ENCODE results near the gene PDE3A.

PDE3A gene

DNA sequence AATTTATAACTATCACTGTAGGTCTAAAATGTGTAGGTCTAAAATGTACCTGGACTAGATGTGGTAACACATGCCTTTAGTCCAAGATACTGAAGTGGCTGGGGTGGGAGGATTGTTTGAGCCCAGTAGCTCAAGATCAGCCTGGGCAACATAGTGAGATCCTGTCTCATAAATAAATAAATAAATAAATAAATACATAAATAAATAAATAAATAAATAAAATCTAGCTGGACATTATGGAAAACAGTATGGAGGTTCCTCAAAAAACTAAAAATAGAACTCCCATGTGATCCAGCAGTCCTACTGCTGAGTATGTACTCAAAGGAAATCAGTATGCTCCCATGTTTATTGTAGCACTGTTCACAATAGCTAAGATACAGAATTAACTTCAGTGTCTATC is 24.0 kb downstream of the PDE3A start:
- no peaks in the 10 kb centered on the region for H3K36me3 ChIP-seq (ENCODE audit: low read depth)
- H3K4me1 ChIP-seq (ENCODE audit: insufficient read depth, poor library complexity, severe bottlenecking) = no peaks in the 10 kb centered on the region
- H3K27me3 ChIP-seq (ENCODE audit: insufficient read depth, poor library complexity, severe bottlenecking) = no peaks in the 10 kb centered on the region
- H3K27ac ChIP-seq (ENCODE audit: poor library complexity, severe bottlenecking) = no peak overlapping the region
- DNase-seq (ENCODE audit: low spot score) = no peak
- no peaks in the 10 kb centered on the region for H3K9me3 ChIP-seq (ENCODE audit: severe bottlenecking)
- no peak overlapping the region for H3K4me3 ChIP-seq (ENCODE audit: severe bottlenecking)
- no peak for ATAC-seq (ENCODE audit: low read depth)
- no peak for TF ChIP-seq CTCF (IDR thresholded peaks at IDR 0.05; ENCODE audit: poor library complexity, severe bottlenecking)

DNA sequence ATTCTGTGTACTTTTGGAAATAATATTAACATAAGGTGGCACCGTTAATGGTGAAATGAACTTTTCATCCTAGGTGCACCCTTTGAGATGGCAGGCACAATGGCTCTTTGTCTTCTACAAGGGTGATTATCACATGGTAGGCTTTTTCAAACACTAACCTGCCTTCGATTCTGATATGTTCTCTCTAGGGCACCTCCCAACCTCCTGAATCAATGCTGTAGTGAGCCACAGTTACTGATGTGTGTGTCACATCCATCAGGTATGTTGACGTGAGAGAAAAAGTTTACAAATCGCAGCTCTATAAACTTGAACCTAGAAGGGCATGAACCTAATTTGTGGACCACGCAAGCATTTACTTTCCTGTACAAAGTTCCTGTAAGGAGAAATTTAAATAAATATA is 25.4 kb downstream of the PDE3A start:
- no peaks in the 10 kb centered on the region for H3K4me1 ChIP-seq (ENCODE audit: insufficient read depth, poor library complexity, severe bottlenecking)
- no peak for TF ChIP-seq CTCF (IDR thresholded peaks at IDR 0.05; ENCODE audit: poor library complexity, severe bottlenecking)
- DNase-seq (ENCODE audit: low spot score) (no peak), ATAC-seq (ENCODE audit: low read depth) (no peak)
- H3K27ac ChIP-seq (ENCODE audit: poor library complexity, severe bottlenecking) = no peak overlapping the region
- no peak overlapping the region for H3K4me3 ChIP-seq (ENCODE audit: severe bottlenecking)
- no peaks in the 10 kb centered on the region for H3K9me3 ChIP-seq (ENCODE audit: severe bottlenecking)
- H3K36me3 ChIP-seq (ENCODE audit: low read depth) = no peaks in the 10 kb centered on the region
- H3K27me3 ChIP-seq (ENCODE audit: insufficient read depth, poor library complexity, severe bottlenecking) = no peaks in the 10 kb centered on the region

DNA sequence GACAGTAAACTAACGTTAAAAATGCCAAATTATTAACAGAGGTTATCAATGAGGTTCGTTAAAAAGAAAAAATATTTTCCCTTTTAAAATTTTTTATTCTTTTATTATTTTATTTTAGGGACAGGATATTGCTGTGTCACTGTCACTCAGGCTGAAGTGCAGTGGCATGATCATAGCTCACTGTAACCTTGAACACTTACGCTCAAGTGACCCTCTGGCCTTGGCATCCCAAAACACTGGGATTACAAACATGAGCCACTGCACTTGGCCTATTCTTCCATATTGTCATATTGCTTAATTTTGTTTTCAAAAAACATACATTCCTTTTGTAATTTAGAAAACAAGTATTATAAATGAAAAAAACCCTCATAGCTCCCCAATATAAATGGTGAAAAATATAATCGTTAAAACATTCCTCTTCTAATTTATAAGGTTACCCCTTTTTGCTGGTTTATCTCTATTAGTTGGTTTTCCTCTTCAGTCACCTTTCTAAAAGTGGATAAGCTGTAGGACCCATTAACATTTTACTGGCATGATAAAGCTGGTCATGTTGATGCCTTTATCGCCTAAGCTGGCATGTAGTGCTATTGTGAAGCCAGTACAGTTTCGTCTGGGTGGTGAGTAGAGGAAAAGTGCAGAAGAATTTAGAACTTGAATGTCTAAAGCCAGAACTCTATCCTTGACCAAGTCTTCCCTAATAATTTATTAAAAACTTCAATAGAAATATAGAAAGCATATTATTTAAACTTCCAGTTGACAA is 27.6 kb downstream of the PDE3A start:
- Histone ChIP-seq H3K27me3 (ENCODE audit: insufficient read depth, poor library complexity, severe bottlenecking) (no peaks in the 10 kb centered on the region), H3K4me3 (ENCODE audit: severe bottlenecking) (no peak overlapping the region), H3K9me3 (ENCODE audit: severe bottlenecking) (no peaks in the 10 kb centered on the region), H3K36me3 (ENCODE audit: low read depth) (no peaks in the 10 kb centered on the region), H3K4me1 (ENCODE audit: insufficient read depth, poor library complexity, severe bottlenecking) (no peaks in the 10 kb centered on the region), H3K27ac (ENCODE audit: poor library complexity, severe bottlenecking) (no peak overlapping the region)
- TF ChIP-seq CTCF (IDR thresholded peaks at IDR 0.05; ENCODE audit: poor library complexity, severe bottlenecking) = no peak
- DNase-seq (ENCODE audit: low spot score) (no peak), ATAC-seq (ENCODE audit: low read depth) (no peak)

DNA sequence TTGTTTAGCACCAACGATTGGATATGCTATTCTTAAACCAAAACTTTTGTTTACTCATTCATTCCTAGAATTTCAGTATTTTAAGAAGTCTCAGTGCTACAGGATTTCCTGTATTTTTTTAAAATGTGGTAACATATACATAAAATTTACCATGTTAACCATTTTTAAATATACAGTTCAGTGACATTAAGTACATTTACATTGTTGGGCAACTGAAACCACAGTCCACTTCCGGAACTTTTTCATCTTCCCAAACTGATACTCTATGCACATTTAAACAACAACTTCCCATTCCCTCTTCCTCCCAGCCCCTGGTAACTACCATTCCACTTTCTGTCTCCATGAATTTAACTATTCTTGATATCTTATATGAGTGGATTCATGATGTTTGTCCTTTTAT is 30.3 kb downstream of the PDE3A start:
- no peak for TF ChIP-seq CTCF (IDR thresholded peaks at IDR 0.05; ENCODE audit: poor library complexity, severe bottlenecking)
- H3K27me3 ChIP-seq (ENCODE audit: insufficient read depth, poor library complexity, severe bottlenecking) = no peaks in the 10 kb centered on the region
- no peaks in the 10 kb centered on the region for H3K9me3 ChIP-seq (ENCODE audit: severe bottlenecking)
- H3K27ac ChIP-seq (ENCODE audit: poor library complexity, severe bottlenecking) = no peak overlapping the region
- no peaks in the 10 kb centered on the region for H3K4me1 ChIP-seq (ENCODE audit: insufficient read depth, poor library complexity, severe bottlenecking)
- H3K36me3 ChIP-seq (ENCODE audit: low read depth) = no peaks in the 10 kb centered on the region
- no peak for ATAC-seq (ENCODE audit: low read depth)
- DNase-seq (ENCODE audit: low spot score) = no peak
- H3K4me3 ChIP-seq (ENCODE audit: severe bottlenecking) = no peak overlapping the region

- Histone ChIP-seq H3K4me3 (ENCODE audit: severe bottlenecking) (no peak overlapping the region), H3K36me3 (ENCODE audit: low read depth) (no peaks in the 10 kb centered on the region), H3K4me1 (ENCODE audit: insufficient read depth, poor library complexity, severe bottlenecking) (no peaks in the 10 kb centered on the region), H3K27me3 (ENCODE audit: insufficient read depth, poor library complexity, severe bottlenecking) (no peaks in the 10 kb centered on the region), H3K27ac (ENCODE audit: poor library complexity, severe bottlenecking) (no peak overlapping the region), H3K9me3 (ENCODE audit: severe bottlenecking) (no peaks in the 10 kb centered on the region)
- no peak for TF ChIP-seq CTCF (IDR thresholded peaks at IDR 0.05; ENCODE audit: poor library complexity, severe bottlenecking)
- no peak for ATAC-seq (ENCODE audit: low read depth)
- no peak for DNase-seq (ENCODE audit: low spot score)
These were observed 31.7 kb downstream of the PDE3A start for GRCh38 chr12:20400003-20400402.
